Panc1 (cell line): Measurements from ENCODE around the gene TAC3.

Experiments
- POLR2AphosphoS5 ChIP-seq: IDR thresholded peaks from 2 replicates; pipeline ENCODE4 v1.6.1; 2012; ENCODE audit warnings: mild to moderate bottlenecking, low read depth, low read length, moderate library complexity
- TCF7L2 ChIP-seq: IDR thresholded peaks from 2 replicates; pipeline ENCODE4 v1.6.1; 2011; ENCODE audit warnings: mild to moderate bottlenecking, low read depth, low read length, inconsistent platforms
- TF ChIP-seq, protein P1 (sequence below): fragments of 450-650 bp; IDR thresholded peaks from 2 replicates; pipeline ENCODE4 v1.5.1; 2017; ENCODE audit warnings: mild to moderate bottlenecking
- TF ChIP-seq, protein P2 (sequence below), 2 experiments: IDR thresholded peaks; 2 replicates each; pipeline ENCODE4 v1.6.1; 2011 to 2012; ENCODE audit warnings: low read depth in 2 of 2, control low read depth in 1 of 2, low read length in 1 of 2, mild to moderate bottlenecking in 1 of 2, moderate library complexity in 1 of 2; ENCODE audit not compliant: insufficient read depth in 1 of 2

DNA sequence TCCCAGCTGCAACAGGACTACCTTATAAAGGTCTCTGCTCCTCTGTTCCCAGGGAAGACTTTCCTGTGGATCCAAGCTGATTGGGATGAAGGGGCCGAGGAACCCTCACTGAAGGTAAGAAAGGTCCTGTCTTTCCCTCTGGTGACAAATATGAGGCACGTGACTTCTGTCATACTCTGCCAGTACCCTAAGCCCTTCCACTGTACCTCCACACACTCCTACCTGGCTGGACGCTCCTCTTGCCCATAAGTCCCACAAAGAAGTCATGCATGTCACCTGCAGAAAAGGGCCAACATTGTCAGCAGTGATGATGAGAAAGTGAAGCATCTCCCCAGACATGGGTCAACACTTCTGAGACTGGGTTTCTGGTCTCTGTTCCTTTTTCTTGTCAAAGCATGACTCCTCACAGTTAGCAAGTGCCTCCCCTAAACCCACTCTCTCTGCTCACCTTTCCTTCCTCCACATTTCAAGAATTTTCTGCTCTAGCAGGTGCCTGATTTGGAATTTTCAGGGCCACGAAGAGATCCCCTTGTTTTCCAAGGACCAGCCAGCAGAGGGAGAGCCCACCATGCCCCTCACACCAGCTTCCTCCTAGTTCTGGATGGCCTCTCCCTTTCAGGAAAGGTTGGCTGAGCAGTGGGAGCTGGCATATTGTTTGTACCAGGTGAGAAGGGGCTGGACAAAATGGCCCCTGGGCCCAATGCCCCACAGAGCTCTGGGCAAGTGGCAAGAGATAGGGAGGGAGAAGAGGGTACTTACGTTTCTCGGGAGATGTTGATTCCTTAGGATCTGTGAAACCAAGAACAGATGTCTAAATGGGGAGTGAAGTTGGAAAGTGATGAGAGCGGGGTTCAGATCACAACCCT is 3.5 kb downstream of the TAC3 start:
- TF ChIP-seq, protein P1, sequence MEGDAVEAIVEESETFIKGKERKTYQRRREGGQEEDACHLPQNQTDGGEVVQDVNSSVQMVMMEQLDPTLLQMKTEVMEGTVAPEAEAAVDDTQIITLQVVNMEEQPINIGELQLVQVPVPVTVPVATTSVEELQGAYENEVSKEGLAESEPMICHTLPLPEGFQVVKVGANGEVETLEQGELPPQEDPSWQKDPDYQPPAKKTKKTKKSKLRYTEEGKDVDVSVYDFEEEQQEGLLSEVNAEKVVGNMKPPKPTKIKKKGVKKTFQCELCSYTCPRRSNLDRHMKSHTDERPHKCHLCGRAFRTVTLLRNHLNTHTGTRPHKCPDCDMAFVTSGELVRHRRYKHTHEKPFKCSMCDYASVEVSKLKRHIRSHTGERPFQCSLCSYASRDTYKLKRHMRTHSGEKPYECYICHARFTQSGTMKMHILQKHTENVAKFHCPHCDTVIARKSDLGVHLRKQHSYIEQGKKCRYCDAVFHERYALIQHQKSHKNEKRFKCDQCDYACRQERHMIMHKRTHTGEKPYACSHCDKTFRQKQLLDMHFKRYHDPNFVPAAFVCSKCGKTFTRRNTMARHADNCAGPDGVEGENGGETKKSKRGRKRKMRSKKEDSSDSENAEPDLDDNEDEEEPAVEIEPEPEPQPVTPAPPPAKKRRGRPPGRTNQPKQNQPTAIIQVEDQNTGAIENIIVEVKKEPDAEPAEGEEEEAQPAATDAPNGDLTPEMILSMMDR: no peak
- TF ChIP-seq, protein P2, sequence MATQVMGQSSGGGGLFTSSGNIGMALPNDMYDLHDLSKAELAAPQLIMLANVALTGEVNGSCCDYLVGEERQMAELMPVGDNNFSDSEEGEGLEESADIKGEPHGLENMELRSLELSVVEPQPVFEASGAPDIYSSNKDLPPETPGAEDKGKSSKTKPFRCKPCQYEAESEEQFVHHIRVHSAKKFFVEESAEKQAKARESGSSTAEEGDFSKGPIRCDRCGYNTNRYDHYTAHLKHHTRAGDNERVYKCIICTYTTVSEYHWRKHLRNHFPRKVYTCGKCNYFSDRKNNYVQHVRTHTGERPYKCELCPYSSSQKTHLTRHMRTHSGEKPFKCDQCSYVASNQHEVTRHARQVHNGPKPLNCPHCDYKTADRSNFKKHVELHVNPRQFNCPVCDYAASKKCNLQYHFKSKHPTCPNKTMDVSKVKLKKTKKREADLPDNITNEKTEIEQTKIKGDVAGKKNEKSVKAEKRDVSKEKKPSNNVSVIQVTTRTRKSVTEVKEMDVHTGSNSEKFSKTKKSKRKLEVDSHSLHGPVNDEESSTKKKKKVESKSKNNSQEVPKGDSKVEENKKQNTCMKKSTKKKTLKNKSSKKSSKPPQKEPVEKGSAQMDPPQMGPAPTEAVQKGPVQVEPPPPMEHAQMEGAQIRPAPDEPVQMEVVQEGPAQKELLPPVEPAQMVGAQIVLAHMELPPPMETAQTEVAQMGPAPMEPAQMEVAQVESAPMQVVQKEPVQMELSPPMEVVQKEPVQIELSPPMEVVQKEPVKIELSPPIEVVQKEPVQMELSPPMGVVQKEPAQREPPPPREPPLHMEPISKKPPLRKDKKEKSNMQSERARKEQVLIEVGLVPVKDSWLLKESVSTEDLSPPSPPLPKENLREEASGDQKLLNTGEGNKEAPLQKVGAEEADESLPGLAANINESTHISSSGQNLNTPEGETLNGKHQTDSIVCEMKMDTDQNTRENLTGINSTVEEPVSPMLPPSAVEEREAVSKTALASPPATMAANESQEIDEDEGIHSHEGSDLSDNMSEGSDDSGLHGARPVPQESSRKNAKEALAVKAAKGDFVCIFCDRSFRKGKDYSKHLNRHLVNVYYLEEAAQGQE (IDR thresholded peaks at IDR 0.05; ENCODE audit: insufficient read depth in 1 of 2, low read depth in 2 of 2, low read length in 1 of 2): no peak
- no peak for TF ChIP-seq POLR2AphosphoS5
- no peak for TF ChIP-seq TCF7L2
